Endothelial cell (in vitro differentiated cells): ENCODE measurements around the gene DIS3L2. TPM values are rescaled to one million over a fixed set of nuclear protein-coding genes. Genes with fewer than 3 reads are reported as not detected.
A peak's percentile ranks its signal among the peaks of the same experiment; 100 is the strongest.
"Not testable (repeated sequence)": the region's sequence is repeated elsewhere in the genome, so short reads cannot be mapped to it uniquely, and the experiment has no call there.

Source experiments
- DNase-seq: peaks from one replicate; pipeline ENCODE4 v3.0.0; 2021; ENCODE audit warnings: low spot score
- H3K27ac Mint-ChIP-seq: one replicate; pipeline ENCODE4 v1.8.0; 2021; ENCODE audit warnings: mixed read lengths, inconsistent platforms; ENCODE audit not compliant: unreplicated experiment
- H3K27me3 Mint-ChIP-seq: one replicate; pipeline ENCODE4 v1.8.0; 2021; ENCODE audit warnings: mild to moderate bottlenecking, moderate library complexity, mixed read lengths, inconsistent platforms; ENCODE audit not compliant: unreplicated experiment
- H3K36me3 Mint-ChIP-seq: one replicate; pipeline ENCODE4 v1.8.0; 2021; ENCODE audit warnings: mild to moderate bottlenecking, low read depth, mixed read lengths, inconsistent platforms; ENCODE audit not compliant: unreplicated experiment
- H3K4me1 Mint-ChIP-seq: one replicate; pipeline ENCODE4 v1.8.0; 2021; ENCODE audit warnings: mild to moderate bottlenecking, mixed read lengths, inconsistent platforms; ENCODE audit not compliant: unreplicated experiment
- H3K4me3 Mint-ChIP-seq: one replicate; pipeline ENCODE4 v1.8.0; 2021; ENCODE audit warnings: mild to moderate bottlenecking, mixed read lengths, inconsistent platforms; ENCODE audit not compliant: unreplicated experiment
- H3K9me3 Mint-ChIP-seq: one replicate; pipeline ENCODE4 v1.8.0; 2021; ENCODE audit warnings: mixed read lengths, inconsistent platforms; ENCODE audit not compliant: unreplicated experiment
- total RNA-seq: library from RNA; stranded (reverse); fragmentation: NEBNext Ultra II Directional; extraction: Animal tissue kit (Norgen Biotek cat#: 25700); gene quantifications from one replicate; pipeline ENCODE4 v1.2.1, GENCODE V29; 2021; ENCODE audit not compliant: unreplicated experiment
- TF ChIP-seq, protein P1 (sequence below): fragments of 200-600 bp; sonication (generic); IDR thresholded peaks from one replicate; pipeline ENCODE4 v1.5.0; 2021; ENCODE audit warnings: antibody characterized with exemption; ENCODE audit not compliant: unreplicated experiment

Gene DIS3L2
- total RNA-seq, 1 donor from 2014 or later, result 42.1 TPM

DNA sequence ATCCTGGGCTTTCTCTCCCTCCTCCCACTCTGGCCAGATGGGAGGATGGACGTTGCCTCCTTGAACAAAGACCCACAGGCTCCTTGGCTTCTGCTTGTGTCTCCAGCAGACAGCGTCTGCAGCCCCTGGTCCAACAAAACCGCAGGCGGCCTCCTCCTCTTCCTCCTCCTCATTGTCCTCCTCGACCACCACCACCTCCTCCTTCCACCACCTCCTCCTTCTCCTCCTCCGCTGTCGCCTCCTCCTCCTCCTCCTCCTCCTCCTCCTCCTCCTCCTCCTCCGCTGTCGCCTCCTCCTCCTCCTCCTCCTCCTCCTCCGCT, 371.4 kb downstream of the DIS3L2 start:
- no peak overlapping the region for H3K4me3 Mint-ChIP-seq
- H3K27ac Mint-ChIP-seq, result no peak overlapping the region
- no peaks in the 10 kb centered on the region for H3K27me3 Mint-ChIP-seq
- TF ChIP-seq, protein P1, sequence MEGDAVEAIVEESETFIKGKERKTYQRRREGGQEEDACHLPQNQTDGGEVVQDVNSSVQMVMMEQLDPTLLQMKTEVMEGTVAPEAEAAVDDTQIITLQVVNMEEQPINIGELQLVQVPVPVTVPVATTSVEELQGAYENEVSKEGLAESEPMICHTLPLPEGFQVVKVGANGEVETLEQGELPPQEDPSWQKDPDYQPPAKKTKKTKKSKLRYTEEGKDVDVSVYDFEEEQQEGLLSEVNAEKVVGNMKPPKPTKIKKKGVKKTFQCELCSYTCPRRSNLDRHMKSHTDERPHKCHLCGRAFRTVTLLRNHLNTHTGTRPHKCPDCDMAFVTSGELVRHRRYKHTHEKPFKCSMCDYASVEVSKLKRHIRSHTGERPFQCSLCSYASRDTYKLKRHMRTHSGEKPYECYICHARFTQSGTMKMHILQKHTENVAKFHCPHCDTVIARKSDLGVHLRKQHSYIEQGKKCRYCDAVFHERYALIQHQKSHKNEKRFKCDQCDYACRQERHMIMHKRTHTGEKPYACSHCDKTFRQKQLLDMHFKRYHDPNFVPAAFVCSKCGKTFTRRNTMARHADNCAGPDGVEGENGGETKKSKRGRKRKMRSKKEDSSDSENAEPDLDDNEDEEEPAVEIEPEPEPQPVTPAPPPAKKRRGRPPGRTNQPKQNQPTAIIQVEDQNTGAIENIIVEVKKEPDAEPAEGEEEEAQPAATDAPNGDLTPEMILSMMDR, result no peak
- no peaks in the 10 kb centered on the region for H3K4me1 Mint-ChIP-seq
- DNase-seq, result no peak
- no peaks in the 10 kb centered on the region for H3K9me3 Mint-ChIP-seq
- no peaks in the 10 kb centered on the region for H3K36me3 Mint-ChIP-seq

DNA sequence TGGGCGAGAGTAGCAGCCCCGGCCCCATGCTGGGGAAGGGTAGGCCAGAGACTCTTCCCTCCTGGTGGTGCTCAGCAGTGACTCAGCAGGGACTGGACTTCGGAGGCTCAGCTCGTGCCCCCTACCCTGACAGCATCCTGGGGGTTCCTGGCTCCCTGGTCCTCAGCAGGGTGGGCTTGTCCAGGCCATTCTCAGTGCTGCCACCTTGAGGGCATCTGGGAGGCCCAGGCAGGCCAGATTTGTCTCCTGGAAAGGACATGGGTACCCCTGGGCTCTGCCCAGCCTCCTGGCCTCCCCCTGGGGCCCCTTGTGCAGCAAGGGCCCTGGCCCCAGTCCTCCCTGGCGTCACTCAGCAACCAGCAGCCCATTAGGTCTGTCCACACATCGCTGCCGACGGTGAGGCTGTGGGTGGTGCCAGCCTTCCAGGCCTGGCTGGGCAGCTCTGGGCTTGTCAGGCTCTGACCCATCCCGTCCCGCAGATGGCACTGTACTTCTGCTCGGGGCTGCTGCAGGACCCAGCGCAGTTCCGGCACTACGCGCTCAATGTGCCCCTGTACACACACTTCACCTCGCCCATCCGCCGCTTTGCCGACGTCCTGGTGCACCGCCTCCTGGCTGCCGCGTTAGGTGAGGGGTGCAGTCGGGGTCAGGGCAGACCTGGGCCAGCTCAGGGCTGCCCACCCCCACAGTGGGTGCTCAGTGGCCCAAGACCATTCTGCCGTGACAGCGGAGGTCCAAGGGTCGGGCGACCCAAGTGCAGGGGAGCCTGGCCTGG, 372.0 kb downstream of the DIS3L2 start:
- Mint-ChIP-seq H3K4me1 (no peaks in the 10 kb centered on the region), H3K4me3 (no peak overlapping the region), H3K27me3 (peaks cover under 1% of the 10 kb centered on the region), H3K27ac (no peak overlapping the region), H3K36me3 (no peaks in the 10 kb centered on the region), H3K9me3 (no peaks in the 10 kb centered on the region)
- peak; percentile 72 for DNase-seq
- TF ChIP-seq, protein P1, result no peak

DNA sequence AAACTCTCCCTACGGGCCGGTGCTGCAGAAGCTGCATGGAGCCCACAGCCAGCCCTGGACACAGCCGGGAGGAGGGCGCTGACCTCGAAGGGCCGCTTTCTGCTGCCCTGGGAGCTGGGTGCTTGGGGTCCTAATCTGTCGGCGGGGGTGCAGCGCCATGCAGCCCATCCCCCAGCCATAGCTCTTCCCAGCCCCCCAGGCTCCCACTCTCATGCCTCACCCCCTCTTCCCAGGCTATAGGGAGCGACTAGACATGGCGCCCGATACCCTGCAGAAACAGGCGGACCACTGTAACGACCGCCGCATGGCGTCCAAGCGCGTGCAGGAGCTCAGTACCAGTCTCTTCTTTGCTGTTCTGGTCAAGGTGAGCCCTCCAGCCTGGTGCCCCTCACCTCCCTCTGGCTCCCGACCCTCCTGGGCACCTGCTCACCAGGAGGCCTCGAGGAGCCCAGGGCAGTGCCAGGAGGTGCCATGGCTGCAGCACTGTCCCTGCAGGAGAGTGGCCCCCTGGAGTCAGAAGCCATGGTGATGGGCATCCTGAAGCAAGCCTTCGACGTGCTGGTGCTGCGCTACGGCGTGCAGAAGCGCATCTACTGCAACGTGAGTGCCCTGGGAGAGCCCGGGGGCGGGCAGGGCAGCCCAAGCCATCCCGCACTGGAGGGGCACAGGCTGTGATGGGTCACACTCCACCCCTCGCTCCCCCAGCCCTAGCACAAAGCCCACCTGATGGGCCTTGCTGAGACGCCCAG, 372.8 kb downstream of the DIS3L2 start:
- H3K9me3 Mint-ChIP-seq, DNase-seq, H3K4me3 Mint-ChIP-seq, H3K27me3 Mint-ChIP-seq, H3K4me1 Mint-ChIP-seq, H3K36me3 Mint-ChIP-seq, H3K27ac Mint-ChIP-seq: not testable (repeated sequence)

DNA sequence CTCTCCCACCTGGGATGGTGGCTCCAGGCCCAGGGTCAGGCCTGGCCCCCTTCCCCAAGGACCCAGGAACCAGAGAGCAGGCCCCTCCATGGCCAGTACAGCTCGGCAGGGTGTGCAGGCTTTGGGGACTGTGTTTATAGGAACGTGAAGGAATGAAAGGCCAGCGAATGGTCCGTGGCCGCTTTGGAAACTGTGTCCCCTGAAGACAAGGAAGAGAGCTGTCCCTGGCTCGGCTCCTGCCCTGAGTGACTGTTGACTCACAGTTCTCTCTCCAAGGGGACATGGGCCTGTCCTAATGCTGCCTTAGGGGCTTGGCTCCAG, 373.3 kb downstream of the DIS3L2 start:
- H3K27ac Mint-ChIP-seq, DNase-seq, H3K27me3 Mint-ChIP-seq, H3K4me3 Mint-ChIP-seq, H3K36me3 Mint-ChIP-seq, H3K4me1 Mint-ChIP-seq, H3K9me3 Mint-ChIP-seq: not testable (repeated sequence)

DNA sequence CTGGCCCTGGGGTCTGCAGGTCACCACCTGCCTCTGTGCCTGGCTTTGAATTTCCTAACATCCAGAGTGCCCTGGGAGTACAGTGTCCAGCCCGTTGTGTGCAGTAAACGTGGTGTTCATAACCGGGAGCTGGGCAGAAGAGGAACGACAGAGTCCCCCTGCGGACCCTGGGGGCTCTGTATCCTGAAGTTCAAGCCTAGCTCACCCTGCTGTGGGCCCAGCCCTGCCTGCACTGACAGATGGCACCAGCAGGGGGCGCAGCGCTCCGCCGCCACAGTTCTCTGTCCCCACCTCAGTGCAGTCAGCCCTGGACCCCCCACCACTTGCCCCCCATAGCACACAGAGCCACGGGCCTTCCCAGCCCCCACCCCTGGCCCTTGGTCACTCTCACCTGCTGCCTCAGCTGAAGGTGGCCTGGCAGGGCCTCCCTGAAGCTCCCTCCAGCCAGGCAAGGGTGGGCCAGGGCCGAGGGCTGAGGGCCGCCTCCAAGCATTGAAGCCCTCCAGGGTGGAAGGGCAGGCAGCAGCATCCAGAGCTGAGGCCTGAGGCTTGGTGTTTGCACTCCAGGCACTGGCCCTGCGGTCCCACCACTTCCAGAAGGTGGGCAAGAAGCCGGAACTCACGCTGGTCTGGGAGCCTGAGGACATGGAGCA, 373.8 kb downstream of the DIS3L2 start:
- not testable (repeated sequence) for H3K4me3 Mint-ChIP-seq, H3K27me3 Mint-ChIP-seq, H3K27ac Mint-ChIP-seq, H3K9me3 Mint-ChIP-seq, DNase-seq, H3K36me3 Mint-ChIP-seq, H3K4me1 Mint-ChIP-seq
- TF ChIP-seq, protein P1, result peak; percentile 92

DNA sequence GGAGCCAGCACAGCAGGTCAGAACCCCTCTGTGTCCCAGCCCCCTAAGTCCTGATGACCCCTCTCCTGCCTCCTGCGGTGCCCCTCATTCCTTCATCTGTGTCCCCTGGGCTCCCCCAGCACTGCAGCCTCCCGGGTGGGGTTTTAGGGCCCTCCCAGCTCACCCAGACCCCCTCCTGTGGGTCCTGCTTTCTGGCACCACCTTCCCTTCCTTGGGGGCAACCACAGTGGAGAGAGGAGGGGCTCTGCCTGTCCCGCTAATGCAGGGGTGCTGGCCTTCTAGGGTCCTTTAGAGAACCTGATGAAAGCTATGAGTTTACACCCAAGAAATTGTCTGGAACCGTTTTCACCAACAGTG, 374.3 kb downstream of the DIS3L2 start:
- no peak overlapping the region for H3K4me3 Mint-ChIP-seq

More for the DNA sequence above, 374.3 kb downstream of the DIS3L2 start:
- no peaks in the 10 kb centered on the region for H3K9me3 Mint-ChIP-seq
- H3K27ac Mint-ChIP-seq, result no peak overlapping the region
- H3K27me3 Mint-ChIP-seq, result peaks cover 14% of the 10 kb centered on the region
- TF ChIP-seq, protein P1, result no peak
- H3K36me3 Mint-ChIP-seq, result no peaks in the 10 kb centered on the region
- no peak for DNase-seq
- peaks cover 3% of the 10 kb centered on the region for H3K4me1 Mint-ChIP-seq
